HG03432 (cell line): ENCODE results near the gene GRAMD4.

ENCODE experiments used
- ATAC-seq: cut with Tn5 transposase; IDR thresholded peaks from one replicate; pipeline ENCODE4 v1.9.1; 2021; ENCODE audit warnings: mild to moderate bottlenecking, moderate library complexity; ENCODE audit not compliant: unreplicated experiment

GRAMD4 gene

DNA sequence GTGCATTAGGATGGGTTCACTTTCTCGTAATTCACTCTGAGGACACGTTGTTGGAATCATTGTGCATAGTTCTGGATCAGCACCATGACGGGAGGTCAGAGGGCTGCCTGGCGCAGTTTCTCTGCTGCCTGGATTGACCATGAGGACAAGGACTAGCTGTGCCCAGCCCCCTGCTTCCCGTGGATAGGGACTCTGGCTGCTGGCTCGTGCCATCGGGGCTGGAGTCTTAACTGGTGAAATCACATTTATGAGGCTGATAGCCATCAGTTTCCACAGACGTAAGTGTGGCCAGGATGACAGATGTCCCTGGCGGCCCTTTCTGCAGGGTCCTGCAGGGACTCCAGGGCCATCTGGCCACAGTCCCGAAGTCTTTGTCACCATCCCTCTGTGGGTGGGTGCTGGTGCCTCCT is 24.1 kb upstream of the GRAMD4 start:
- no peak for ATAC-seq

DNA sequence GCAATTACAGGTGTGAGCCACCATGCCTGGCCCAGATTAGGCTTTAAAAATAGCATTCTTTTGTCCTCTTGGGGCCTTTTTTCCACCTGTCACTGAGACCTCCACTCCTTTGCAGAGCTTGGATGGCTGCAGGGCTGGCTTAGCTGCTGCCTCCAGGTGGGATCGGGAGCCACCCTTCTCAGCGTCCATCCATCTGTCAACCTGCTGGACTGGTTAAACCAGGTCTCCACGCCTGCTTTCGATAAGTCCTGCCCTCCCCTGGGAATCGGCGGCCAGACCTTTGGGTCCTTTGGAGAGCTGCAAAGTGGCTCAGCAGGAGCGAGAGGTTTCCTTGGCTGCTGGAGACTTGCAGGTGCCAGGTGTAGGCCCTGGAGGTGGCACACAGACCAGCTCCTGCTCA is 23.4 kb upstream of the GRAMD4 start:
- no peak for ATAC-seq

DNA sequence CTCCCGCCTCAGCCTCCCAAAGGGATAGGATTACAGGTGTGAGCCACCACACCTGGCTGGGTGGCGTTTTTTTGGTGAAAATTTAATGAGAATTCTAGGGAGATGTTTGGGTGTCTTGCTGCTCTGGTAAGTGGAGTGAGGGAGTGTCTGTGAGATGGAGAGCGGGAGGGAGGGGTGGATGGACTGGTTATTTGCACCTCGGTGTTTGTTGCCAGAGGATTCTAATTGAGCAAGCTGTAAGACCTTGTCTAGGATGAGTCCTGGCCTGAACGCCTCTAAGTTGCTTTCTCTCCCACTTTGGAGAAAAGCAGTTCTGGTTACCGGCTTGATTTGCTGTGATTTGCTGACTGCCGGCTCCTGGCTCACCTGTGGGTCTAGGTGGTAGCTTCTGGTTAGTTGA is 22.0 kb upstream of the GRAMD4 start:
- ATAC-seq = no peak

DNA sequence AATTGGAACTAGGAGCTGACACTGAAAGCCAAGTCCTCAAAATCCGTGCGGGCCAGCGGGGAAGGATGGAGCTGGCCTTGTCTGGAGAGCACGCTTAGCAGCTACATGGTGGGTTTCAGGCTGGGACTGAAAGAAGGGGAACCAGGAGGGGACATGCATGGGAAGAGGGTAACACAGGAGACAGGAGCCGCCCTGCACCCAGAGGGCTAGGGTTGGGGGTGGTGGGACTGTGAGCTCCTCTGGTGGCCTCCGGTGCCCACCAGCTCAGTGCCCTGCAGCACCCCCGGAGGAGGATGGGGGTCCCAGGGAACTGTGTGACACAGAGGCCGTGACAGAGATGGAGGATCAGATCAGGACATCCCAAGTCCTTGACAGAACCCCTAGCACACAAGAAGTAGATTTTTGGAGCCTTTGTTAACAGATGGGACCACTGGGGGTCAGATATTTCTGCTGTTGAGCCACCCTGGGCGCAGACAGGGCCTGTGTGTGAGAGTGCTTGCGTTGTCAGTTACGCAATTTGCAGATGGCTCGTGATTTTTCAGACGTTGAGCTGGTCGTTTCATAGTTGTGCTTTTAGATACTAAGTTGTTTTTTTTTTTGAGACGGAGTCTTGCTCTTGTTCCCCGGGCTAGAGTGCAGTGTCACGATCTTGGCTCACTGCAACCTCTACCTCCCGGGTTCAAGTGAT is 21.3 kb upstream of the GRAMD4 start:
- ATAC-seq = no peak

DNA sequence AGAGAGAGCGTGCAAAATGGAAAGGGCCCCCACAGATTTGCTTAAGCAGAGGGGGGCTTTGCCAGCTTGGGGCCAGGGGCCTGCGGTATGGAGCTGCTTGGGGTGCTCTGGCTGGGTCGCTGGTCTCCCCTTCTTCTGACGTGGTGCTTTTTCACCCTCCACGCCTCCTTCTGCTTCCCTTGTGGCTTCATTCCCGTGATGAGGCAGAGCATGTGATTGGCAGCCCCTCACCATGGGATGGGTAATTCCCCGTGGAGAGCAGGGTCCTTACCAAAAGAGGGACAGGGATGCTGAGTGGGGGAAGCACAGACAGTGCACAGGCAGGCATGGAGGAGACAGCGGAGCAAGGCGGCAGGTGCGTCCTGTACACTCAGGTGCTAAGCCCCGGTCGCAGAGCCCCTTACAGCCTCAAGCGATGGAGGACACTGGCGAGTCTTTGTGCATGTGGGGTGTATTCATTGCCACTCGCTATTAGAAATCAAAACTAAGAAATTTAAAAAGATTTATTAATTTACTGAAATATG is 19.9 kb upstream of the GRAMD4 start:
- ATAC-seq = no peak

DNA sequence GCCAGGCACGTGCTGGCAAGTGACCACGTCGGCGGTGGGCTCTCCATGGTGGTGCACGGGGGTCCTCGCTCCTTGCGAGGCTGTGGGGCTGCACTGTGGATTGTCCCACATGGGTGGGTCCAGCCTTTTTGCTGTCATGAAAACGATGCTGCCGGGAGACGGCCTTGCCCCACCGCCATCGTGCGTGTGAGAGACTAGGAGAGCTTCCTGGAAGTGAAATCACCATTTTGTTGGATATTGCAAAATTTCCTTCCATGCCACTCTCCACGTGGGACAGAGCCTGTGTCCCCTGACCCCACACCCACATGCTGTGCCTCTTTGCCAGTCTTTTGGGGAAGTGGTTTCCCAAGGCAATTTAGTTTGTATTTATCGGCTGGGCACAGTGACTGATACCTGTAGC is 18.2 kb upstream of the GRAMD4 start:
- no peak for ATAC-seq

DNA sequence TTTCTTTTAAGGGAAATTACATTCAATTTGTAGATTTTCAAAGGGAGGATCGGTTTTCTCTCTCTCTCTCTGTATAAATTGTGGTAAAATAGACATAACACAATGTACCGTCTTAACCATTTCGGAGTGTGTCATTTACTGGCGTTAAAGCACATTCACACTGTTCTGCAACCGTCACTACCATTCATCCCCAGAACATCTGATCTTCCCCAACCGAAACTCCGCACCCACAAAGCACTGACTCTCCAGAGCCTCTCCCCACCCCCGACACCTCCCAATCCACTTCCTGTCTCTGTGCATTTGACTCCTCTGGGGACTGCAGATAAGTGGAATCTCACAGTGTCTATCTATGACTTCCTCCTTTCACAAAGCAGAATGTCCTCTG is 15.9 kb upstream of the GRAMD4 start:
- no peak for ATAC-seq

DNA sequence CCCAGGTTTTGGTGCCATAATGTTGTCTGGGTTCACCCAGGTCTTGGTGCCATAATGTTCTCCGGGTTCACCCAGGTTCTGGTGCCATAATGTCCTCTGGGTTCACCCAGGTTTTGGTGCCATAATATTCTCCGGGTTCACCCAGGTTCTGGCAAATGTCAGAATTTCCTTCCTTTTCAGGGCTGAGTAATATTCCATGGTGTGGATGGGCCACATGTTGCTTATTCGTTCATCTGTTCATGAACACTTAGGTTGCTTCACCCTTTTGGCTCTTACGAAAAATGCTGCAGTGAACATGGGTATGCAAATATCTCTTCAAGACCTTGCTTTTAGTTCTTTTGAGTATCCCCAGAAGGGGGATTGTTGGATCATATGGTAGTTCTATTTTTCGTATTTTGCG is 15.1 kb upstream of the GRAMD4 start:
- ATAC-seq = no peak

DNA sequence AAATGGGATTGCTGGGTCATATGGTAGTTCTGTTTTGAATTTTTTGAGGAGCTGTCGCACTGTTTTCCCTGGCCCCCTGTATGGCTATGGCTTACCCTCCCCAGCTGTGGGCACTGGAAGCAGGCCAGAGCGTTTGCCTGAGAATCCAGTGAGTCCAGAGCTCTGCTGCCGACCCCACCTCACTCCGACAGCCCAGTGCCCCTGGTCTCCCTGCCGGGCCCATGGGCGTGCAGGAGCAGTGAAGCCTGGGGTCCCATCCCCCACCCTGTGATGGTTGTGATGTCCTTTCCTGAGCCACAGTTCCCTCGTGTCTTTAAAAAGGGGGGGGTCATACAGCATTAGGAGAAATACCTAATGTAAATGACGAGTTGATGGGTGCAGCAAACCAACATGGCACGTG is 13.3 kb upstream of the GRAMD4 start:
- ATAC-seq = no peak

DNA sequence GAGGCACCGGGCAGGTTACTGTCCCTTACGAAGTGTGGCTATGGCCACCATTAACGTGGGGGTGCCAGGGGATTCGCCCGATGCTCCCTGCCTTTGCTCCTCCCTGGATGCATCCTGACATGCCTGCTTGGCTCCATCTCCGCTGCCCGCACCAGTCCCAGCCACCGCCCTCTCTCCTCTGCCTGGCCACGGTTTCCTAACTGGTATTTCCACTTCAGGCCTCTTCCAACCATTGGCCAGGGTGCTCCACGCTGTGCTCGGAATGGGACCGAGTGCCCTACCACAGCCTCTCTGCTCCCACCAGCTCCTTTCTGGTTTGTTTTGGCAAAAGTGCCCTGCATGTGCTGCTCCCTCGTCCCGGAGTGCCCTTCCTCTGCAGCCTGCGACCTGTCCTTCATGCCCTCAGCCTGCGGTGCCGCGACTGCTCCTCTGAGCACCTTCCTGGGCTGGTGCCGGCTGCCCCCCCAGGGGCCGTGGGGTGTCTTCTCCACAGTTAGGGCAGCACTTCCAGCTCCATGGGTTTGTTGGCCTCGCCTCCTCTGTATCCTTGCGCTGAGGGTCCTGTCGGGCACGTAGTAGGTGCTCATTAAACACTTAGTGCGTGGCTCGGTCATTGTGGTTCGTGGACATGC is 12.6 kb upstream of the GRAMD4 start:
- ATAC-seq = no peak

DNA sequence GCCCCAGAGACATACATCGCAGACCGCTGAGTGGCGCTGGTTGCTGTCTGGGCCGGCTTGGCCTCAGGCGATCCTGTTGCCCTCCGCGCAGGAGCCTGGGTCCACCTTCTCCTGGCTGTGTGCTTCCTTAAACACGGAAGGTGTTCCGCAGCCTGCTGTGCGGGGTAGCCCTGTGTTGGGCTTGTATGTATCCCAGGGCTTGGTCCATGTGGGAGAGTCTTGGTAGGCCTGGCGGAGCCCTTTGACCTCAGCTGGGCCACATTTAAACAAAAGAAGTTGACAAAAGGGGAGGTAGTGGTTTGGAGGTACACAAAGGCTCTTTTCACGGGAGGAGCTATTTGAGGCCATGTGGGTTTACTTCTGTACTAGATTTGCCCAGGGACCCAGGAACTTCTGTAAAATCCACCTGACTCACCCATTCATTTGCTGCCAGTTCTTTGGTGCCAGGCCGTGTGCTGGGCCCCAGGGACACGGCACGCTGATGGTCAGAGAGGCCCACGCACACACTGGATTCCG is 11.0 kb upstream of the GRAMD4 start:
- no peak for ATAC-seq

DNA sequence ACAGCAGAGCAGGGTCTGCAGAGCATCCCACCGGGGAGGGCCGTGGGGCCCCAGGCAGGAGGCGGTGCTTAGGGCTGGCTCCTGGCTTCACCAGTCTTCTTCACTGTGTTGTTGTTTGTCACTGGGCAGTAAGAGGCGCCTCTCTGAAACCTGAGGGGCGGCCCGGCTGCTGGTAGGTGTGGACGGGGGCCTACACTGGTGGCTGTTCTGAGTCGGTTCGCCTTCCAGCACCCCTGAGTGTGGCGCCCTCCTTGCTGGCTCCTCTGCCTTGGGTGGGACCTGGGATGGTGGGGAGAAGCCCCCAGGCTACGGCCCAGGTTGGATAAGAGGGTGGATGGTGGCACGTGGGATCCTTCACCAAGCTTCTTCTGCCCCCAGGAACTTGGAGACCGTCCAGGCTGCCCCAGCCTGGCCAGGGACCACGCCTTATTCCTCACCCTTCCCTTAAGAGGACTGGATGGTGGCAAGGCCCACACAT is 10.4 kb upstream of the GRAMD4 start:
- ATAC-seq = no peak

DNA sequence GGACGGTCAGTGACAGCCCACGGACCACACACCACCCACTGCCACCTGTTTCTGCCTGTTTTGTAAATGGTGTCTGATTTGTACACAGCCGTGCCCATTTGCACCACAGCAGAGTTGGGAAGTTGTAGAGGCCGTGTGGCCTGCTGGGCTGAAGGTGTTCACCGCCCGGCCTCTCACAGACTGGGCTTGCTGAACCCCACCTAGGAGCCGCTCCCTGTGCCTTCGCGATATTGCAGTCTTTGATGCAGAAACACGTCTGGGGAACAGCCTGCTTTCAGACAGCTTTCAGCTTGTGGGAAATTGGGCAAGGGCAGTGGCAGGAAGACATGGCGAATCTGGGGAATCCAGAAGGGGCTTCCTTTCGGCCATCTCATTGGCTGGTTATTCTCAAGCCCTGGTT is 9.8 kb upstream of the GRAMD4 start:
- ATAC-seq = no peak

DNA sequence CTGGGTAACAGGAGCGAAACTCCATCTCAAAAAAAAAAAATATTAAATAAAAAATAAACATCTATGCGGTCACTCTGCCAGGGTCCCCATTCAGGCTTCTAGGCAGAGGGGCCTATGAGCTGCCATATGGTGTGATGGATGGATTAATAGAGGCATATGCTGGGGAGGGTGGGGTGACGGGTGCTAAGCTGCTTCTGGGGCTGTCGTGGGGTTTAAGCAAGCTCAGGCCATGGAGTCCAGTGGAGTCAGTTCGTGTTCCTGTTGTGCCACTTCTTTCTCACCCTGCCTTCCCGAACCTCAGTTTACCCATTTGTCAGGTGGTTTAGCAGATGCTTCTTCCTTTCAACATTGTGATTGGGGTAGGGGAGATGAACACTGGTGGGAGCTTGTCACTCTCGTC is 9.0 kb upstream of the GRAMD4 start:
- ATAC-seq = no peak

DNA sequence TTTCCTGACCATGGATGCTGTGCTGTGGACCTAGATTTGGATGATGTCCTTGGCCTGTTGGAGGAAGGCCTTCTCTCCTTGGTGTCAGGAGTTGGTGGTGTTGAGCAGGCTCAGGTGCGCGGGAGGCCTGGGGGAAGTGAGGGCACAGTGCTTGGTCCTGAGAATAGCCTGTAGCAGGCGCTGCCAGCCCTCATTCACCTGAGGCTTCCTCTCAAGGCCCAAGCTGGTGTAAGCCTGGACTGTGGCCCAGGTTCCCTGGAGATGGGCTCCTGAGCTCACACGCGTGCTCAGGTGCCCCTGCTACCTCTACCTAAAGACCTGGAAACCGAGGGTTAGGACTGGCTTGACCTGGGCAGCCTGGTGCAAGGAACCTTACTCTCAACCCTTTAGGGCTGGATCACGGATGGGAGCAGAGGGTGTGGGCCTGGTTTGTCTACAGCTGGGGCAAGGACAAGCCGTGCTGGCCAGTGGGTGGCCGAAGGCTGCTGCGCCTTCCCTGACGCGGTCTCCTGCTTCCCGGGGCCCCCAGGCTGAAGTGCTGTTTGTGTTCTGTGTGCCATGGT is 7.8 kb upstream of the GRAMD4 start:
- no peak for ATAC-seq

DNA sequence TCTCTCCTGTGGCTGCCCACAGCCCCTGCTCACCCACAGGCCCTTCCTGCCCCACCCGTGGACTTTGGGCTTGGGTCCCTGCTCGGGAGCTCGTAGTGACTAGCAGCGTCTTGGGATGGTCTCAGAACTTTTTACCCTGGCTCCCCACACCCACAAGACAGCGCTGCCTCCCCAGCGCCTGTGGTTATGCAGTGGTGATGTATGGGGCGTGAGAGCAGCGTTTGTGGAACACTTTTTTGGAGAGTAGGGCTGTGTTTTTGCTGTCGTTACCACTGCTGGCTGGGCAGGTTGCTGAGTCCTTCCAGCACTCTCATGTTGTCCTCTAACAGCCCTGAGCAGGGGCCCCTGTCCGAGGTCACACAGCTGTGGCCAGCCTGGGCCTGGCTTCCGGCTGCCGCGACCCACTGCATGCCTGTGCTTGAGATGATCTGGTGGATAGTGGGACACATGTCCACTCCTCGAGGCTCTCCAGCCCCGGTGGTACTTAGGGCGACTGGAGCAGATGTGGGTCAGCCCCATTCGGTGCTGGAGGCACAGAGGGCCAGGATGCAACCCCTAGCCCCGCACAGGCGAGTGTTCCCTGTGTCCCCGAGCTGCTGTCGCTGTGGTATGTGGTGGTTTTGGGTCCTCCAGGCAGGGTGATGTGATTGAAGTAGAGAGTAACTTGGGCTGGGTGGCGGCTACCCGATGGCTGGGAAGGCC is 7.1 kb upstream of the GRAMD4 start:
- peak; percentile 26 for ATAC-seq

DNA sequence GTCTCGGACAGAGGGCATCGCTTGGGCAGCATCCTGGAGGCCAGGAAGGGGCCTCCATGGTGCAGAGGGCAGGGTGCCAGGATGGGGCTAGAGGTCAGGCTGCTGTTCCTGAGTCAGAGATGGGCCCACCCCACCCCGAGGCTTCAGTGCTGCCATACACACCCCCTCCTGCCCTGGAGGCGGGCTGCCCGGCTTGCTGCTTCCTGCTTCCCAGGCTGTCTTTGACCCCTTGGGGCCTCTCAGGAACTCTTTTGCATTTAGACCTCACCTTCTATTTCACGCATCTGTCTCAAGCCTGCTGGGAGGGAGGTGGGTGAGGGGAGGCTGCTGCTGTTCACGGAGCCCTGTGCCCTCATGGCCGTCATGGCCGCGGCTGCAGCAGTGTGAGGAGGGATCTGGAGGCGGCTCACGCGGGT is 6.6 kb upstream of the GRAMD4 start:
- ATAC-seq = peak; percentile 60

DNA sequence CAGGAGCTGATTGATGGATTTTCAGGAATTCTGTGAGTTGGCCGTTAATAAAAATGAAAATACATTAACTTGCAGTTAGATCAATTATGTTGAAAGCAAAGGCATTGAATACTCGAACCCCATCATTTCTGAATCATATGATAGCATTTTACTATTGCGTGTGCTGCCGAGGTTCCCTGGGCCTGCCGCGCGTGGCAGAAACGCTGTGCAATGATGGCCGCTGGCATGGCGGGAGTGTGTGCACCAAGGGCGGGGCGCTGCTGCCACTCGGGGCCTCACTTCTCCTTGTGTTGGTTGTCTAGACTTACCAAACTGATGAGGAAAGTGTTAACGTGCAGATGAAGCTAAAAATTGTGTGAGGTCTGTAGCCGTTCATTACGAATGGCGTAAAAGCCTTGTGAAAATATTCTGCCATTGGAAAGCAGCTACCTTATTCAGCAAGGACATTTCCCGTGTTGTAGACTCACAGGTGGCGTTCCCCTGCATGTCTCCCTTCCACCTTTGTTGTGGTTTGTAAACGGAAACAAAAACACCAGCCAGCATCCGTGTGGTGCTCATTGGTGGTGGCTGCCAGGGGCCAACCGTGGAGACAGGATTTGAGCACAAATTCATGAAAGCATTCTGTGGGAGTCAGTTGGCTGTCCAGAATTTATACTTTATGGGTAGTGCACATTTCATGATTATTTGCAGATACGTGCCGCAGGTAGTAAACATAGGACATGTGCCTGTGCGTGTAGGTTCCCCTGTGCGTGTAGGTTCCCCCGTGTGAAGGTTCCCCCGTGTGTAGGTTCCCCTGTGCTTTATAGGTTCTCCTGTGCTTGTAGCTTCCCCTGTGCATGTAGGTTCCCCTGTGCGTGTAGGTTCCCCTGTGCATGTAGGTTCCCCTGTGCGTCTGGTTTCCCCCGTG is 5.9 kb upstream of the GRAMD4 start:
- ATAC-seq = no peak

DNA sequence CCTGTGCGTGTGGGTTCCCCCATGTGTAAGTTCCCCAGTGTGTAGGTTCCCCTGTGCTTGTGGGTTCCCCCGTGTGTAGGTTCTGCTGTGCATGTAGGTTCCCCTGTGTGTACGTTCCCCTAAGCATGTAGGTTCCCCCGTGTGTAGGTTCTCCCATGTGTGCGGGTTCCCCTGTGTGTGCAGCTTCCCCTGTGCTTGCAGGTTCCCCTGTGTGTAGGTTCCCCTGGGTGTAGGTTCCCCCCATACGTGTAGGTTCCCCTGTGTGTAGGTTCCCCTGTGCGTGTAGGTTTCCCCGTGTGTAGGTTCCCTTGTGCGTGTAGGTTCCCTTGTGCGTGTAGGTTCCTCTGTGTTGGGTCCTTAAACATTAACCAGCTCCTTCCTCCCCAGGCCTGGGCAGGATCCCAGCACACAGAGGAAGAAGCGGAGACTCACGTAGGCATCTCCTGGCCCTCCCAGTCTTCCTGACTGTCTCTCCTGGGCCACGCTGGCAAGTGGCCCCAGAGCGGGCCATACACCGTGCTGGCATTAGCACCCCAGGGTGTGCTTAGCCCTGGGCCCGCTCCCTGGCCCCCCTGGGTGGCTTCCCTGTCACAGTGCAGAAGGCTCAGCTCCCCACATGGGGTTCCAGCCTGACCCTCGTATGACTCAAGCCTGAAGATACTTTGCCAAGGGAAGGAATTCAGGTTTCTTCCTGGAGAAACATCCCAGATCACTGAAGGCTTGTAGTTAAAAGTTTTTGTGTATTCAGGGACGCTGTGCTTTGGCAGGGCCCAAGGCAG is 2.8 kb upstream of the GRAMD4 start:
- ATAC-seq = no peak
